BJ (cell line): Measurements from ENCODE around the gene MRPL27. TPM values are rescaled to one million over a fixed set of nuclear protein-coding genes. Genes with fewer than 3 reads are reported as not detected.
"Not testable (repeated sequence)": the region's sequence is repeated elsewhere in the genome, so short reads cannot be mapped to it uniquely, and the experiment has no call there.

ENCODE experiments used
- CTCF ChIA-PET: fragments of 350-600 bp; formaldehyde crosslinking; extraction: SDS; loops from one replicate; lab custom pipeline; 2021; ENCODE audit warnings: antibody characterized with exemption, inconsistent platforms; lab: Yijun Ruan, JAX
- POLR2A ChIA-PET: fragments of 300-600 bp; sonication (Branson Sonifier 250); formaldehyde crosslinking; extraction: SDS; loops from one replicate; lab custom pipeline; 2021; ENCODE audit warnings: antibody characterized with exemption; lab: Charles Lee
- DNase-seq: peaks from one replicate; pipeline ENCODE4 v3.0.0-alpha.2; 2011; ENCODE audit warnings: low read depth
- H3K27me3 ChIP-seq: 2 replicates; pipeline ENCODE4 v1.6.0; 2011; ENCODE audit warnings: low read length; ENCODE audit not compliant: control insufficient read depth, insufficient read depth
- H3K36me3 ChIP-seq: 2 replicates; pipeline ENCODE4 v1.5.1; 2011; ENCODE audit warnings: low read length; ENCODE audit not compliant: control insufficient read depth, insufficient read depth
- H3K4me3 ChIP-seq: 2 replicates; pipeline ENCODE4 v1.5.1; 2011; ENCODE audit warnings: low read depth, mild to moderate bottlenecking, control low read depth, low read length
- CTCF ChIP-seq: IDR thresholded peaks from 2 replicates; pipeline ENCODE4 v1.5.1; 2011; ENCODE audit warnings: low read depth, mild to moderate bottlenecking, control low read depth, inconsistent platforms, low read length, moderate library complexity; ENCODE audit not compliant: insufficient read depth
- polyA minus RNA-seq: library from RNA; depleted of rRNA, polyadenylated mRNA; stranded (reverse); fragments of >200 nt; gene quantifications from 2 replicates; pipeline ENCODE4 v1.2.3, GENCODE V29; 2011; rRNA and poly(A)+ RNA removed
- polyA plus RNA-seq: library from polyadenylated mRNA; depleted of rRNA; stranded (reverse); fragments of >200 nt; gene quantifications from 2 replicates; pipeline ENCODE4 v1.2.3, GENCODE V29; 2011; rRNA removed

The MRPL27 gene
- polyA plus RNA-seq, result 115 and 142 TPM in 2 replicates
- polyA minus RNA-seq, result 24.8 and 30.5 TPM in 2 replicates

- no peak for TF ChIP-seq CTCF
- Histone ChIP-seq H3K36me3 (peaks cover 12% of the 10 kb centered on the region), H3K27me3 (no peaks in the 10 kb centered on the region), H3K4me3 (peak within 1 kb of the TSS; percentile 54)
- ChIA-PET POLR2A (no interaction called here), CTCF (interaction anchor here (1.0 kb wide), 1 partner anchor 24 kb away, joined by 4 read pairs; the partner anchor contains the start of gene LRRC59)
- peak; percentile 43 for DNase-seq
Observed at GRCh38 chr17:50372758-50373556, at the start of gene MRPL27, which contains the start of gene EME1. TSS of gene MRPL27 (minus strand) at chr17:50373184. CDS start at chr17:50373170, 14 bp downstream. TSS of gene EME1 (plus strand) at chr17:50373229. CDS start at chr17:50375209, 1,980 bp downstream.

GRCh38 chr17:50422738-50423137 is 49.8 kb upstream of the MRPL27 start:
- TF ChIP-seq CTCF, result no peak
- Histone ChIP-seq H3K4me3 (no peak overlapping the region), H3K27me3 (no peaks in the 10 kb centered on the region), H3K36me3 (no peaks in the 10 kb centered on the region)
- no peak for DNase-seq
- CTCF ChIA-PET, result interaction anchor here (0.6 to 3.6 kb wide), 3 partner anchors 25 to 57 kb away, joined by 3 to 19 read pairs (median 3); partner anchors contain the start of gene LRRC59
- POLR2A ChIA-PET, result no interaction called here

GRCh38 chr17:50421308-50422051 is 48.5 kb upstream of the MRPL27 start:
- TF ChIP-seq CTCF, result no peak
- H3K4me3 ChIP-seq, result no peak overlapping the region
- ChIA-PET POLR2A (no interaction called here), CTCF (interaction anchor here (1.1 to 3.6 kb wide), 2 partner anchors 24 to 58 kb away, joined by 3 to 19 read pairs; partner anchors contain the start of gene LRRC59)
- DNase-seq, result no peak
- no peaks in the 10 kb centered on the region for H3K27me3 ChIP-seq
- no peaks in the 10 kb centered on the region for H3K36me3 ChIP-seq

- ChIA-PET POLR2A (no interaction called here), CTCF (interaction anchor here (3.6 kb wide), 1 partner anchor 23 kb away, joined by 19 read pairs; the partner anchor contains the start of gene LRRC59)
- no peak overlapping the region for H3K4me3 ChIP-seq
- no peak for TF ChIP-seq CTCF
- no peaks in the 10 kb centered on the region for H3K36me3 ChIP-seq
- H3K27me3 ChIP-seq, result no peaks in the 10 kb centered on the region
- no peak for DNase-seq
Observed at GRCh38 chr17:50420419-50421112, 47.6 kb upstream of the MRPL27 start.

GRCh38 chr17:50419577-50419976 is 46.6 kb upstream of the MRPL27 start:
- H3K27me3 ChIP-seq, H3K36me3 ChIP-seq, DNase-seq, POLR2A ChIA-PET, H3K4me3 ChIP-seq: not testable (repeated sequence)
- CTCF ChIA-PET, result interaction anchor here (3.6 kb wide), 1 partner anchor 22 kb away, joined by 19 read pairs; the partner anchor contains the start of gene LRRC59
